GM10248 (cell line): ENCODE results near the gene ZIK1.

Experiments
- CTCF ChIA-PET: fragments of 300-600 bp; sonication (Branson Sonifier 250); formaldehyde crosslinking; extraction: SDS; loops from one replicate; lab custom pipeline; 2021; ENCODE audit warnings: antibody characterized with exemption; lab: Yijun Ruan, JAX
- POLR2A ChIA-PET: fragments of 350-650 bp; sonication (Branson Sonifier 250); formaldehyde crosslinking; extraction: SDS; loops from one replicate; lab custom pipeline; 2020; ENCODE audit warnings: antibody characterized with exemption; lab: Yijun Ruan, JAX
- DNase-seq: peaks from one replicate; pipeline ENCODE4 v3.0.0; 2012; ENCODE audit errors: extremely low spot score
- CTCF ChIP-seq: IDR thresholded peaks from 2 replicates; pipeline ENCODE4 v1.5.1; 2012; ENCODE audit warnings: mild to moderate bottlenecking, low read depth; ENCODE audit errors: extremely low read depth, missing control alignments, control extremely low read depth

ZIK1 gene

DNA sequence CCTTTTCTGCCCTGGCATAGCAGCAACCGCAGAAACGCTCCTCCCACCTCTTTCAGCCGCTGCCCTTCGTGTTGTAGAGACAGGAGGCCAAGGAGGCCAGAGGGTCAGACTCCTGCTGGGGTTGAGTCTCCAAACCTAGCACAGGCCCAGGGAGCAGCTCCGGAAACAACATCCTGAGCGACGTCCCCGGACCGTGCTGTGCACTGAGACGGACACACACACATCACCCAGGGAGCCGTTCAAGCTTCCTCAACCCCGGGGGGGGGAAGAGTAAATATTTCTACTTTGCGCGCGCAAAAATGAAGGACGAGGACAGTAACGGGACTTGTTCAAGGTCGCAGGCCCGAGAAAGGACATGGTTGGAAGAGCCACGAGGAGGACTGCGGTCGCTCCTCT, 24.9 kb upstream of the ZIK1 start:
- peak; percentile 39 for DNase-seq
- TF ChIP-seq CTCF, result no peak

GRCh38 chr19:57559404-57560025, 24.4 kb upstream of the ZIK1 start, which contains the start of gene ZNF550:
Gene ZNF550 (minus strand): TSS chr19:57559863. CDS start chr19:57559682, 181 bp downstream.
- POLR2A ChIA-PET, result interaction anchor here (1.0 kb wide), 1 partner anchor 60 kb away, joined by 3 read pairs; the partner anchor contains the start of gene ZNF773
- TF ChIP-seq CTCF, result no peak
- DNase-seq, result peak; percentile 94
- CTCF ChIA-PET, result no interaction called here

More for the DNA sequence above, 24.9 kb upstream of the ZIK1 start:
- CTCF ChIA-PET, result no interaction called here
- POLR2A ChIA-PET, result interaction anchor here (1.0 kb wide), 1 partner anchor 59 kb away, joined by 3 read pairs; the partner anchor contains the start of gene ZNF773

GRCh38 chr19:57560049-57560491, 23.9 kb upstream of the ZIK1 start:
- DNase-seq, result no peak
- CTCF ChIA-PET, result no interaction called here
- POLR2A ChIA-PET, result no interaction called here
- no peak for TF ChIP-seq CTCF

DNA sequence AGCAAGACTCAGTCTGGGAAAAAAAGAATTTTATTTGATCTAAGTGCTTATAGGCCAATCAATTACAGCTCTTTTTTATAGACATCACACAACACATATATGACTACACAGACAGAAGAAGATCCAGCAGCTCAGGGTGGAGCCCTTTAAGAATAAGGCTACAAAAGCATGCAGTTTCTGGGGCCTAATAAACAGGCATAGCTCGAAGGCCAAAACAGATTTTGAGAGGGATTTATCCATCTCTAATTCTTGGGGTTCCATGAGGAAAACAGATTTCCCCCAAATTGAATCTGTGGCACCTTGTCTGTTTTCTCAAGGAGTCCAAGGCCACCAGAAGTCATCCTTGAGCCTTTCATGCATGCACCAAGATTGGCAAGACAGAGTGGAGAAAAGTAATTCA, 20.4 kb upstream of the ZIK1 start:
- POLR2A ChIA-PET, result no interaction called here
- no peak for TF ChIP-seq CTCF
- no peak for DNase-seq
- CTCF ChIA-PET, result no interaction called here

DNA sequence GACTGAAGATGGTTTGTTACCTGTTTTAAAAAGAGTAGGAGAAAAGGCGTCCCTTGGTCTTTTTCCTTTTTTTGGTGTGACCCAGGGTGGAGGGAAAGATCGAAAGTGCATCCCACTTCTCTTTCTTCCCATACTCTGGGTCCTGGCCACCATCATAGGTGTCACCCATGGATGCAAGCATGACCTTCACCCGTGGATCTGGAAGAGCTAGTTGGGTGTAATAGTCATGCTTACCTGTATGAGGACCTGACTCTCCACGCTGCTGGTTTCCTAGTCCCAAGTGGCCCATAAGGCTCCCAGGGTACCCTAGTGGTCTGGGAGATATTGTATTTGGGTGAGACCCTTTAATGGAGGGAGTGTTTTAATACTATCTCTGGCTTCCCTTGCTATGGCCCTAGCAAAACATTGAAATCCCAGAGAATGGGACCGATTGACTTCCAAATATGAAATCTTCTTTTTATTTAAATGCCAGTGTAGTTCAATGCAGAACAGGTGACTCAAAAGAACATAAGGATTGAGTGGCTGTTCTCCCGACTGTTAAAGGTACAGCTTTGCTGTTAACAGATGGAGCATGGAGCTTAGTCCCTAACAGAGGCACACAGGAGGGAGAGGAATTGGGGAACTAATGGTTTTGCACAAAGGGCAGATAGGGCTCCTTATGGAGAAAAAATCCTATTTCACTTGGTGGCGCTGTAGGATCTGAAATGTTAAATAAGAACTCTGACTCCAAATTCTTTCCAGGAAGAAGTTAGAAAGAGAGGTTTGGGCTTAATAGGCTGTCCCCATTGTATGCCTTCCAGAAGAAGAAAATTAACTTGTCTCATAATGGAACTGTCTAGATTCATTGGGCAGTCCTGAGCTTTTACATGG, 17.3 kb upstream of the ZIK1 start:
- TF ChIP-seq CTCF, result no peak
- DNase-seq, result no peak
- ChIA-PET POLR2A (no interaction called here), CTCF (no interaction called here)

DNA sequence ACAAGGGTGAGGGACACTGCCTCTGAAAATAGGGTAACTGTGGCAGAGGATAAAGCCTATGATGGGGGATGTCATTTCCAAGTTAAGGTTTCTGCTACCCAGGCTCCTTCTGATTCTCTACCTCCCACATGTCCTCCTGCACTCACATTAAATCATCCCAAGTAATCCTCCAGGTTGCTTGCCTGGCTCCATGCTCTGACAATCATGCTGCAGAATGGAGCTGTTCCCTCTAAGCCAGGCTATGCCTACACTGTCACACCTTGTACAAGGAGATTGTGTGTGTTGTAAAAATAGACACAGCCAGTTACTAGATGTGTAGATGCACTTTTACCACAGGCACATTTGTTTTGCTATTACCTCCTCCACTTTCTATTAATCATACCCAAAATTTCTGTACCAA, 13.2 kb upstream of the ZIK1 start:
- CTCF ChIA-PET, result no interaction called here
- DNase-seq, result no peak
- POLR2A ChIA-PET, result no interaction called here
- TF ChIP-seq CTCF, result no peak
